ENCODE data around the gene ARID2. TPM values are rescaled to one million over a fixed set of nuclear protein-coding genes. Genes with fewer than 3 reads are reported as not detected.

Gene ARID2
- total RNA-seq, 1 experiment from 2014 or later = 72.2 TPM

DNA sequence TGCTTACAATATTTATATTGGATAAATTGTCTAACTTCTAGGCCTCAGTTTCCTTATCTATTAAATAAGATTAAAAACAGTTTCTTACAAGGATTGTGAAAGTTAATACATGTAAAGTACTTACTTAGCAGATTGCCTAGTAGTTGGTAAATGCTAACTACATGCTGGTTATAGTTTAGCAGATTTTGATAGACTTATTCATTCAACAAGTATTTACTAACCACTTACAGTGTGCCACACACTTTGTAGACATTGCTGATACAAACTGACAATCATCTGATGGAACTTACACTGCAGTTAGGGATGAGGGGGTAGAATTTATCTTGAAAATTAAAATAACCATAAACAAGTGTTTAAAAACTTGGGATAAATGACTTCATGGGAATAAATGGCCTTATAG is 50.4 kb downstream of the ARID2 start:
- POLR2A ChIA-PET (ENCODE audit: low non-redundant PET) = no interaction called here

DNA sequence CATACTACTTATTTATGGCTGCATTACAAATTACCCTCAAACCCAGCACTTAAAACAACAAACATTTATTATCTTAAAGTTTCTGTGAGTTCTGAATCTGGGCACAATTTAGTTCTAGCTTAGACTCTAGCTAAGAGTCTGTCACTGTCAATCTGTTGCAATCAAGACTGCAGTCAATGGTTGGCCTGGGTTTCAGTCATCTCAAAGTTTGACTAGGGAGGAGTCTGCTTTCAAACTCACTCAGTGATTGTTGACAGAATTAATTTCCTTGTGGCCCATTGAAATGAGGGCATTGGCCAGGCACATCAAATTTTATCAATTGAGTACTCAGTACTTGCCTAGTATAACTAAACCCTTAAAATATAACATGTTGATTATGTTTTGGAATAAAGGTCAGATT is 51.6 kb downstream of the ARID2 start:
- CTCF ChIA-PET = no interaction called here
- no TSS peak for BruUV-seq (replicated peaks)
- Histone ChIP-seq H3K4me1 (ENCODE audit: insufficient read depth, low read length, poor library complexity, severe bottlenecking) (peaks cover 10% of the 10 kb centered on the region), H3K4me3 (ENCODE audit: low read depth, low read length, poor library complexity, severe bottlenecking) (no peak overlapping the region), H3K36me3 (ENCODE audit: insufficient read depth, low read length, poor library complexity, severe bottlenecking) (no peaks in the 10 kb centered on the region), H3K27ac (ENCODE audit: low read depth, low read length, poor library complexity, severe bottlenecking) (no peak overlapping the region), H3K9me3 (ENCODE audit: low read depth, low read length, poor library complexity, severe bottlenecking) (no peaks in the 10 kb centered on the region), H3K27me3 (replicated peaks; ENCODE audit: insufficient read depth, low read depth, low read length, poor library complexity) (no peaks in the 10 kb centered on the region)
- POLR2A ChIA-PET (ENCODE audit: low non-redundant PET) = no interaction called here
- DNase-seq (ENCODE audit: low spot score) = no peak
- intact Hi-C loops (cut with micrococcal nuclease; ENCODE audit: unreplicated experiment) = no loop called here
- TF ChIP-seq CTCF (conservative IDR thresholded peaks at IDR 0.05; ENCODE audit: low read depth, low read length) (no peak), EZH2 (IDR thresholded peaks at IDR 0.05; ENCODE audit: borderline replicate concordance, low read depth, low read length, poor library complexity, severe bottlenecking) (no peak)

More for the DNA sequence above, 50.4 kb downstream of the ARID2 start:
- peaks cover 16% of the 10 kb centered on the region for H3K4me1 ChIP-seq (ENCODE audit: insufficient read depth, low read length, poor library complexity, severe bottlenecking)
- H3K9me3 ChIP-seq (ENCODE audit: low read depth, low read length, poor library complexity, severe bottlenecking) = no peaks in the 10 kb centered on the region
- CTCF ChIA-PET = no interaction called here
- DNase-seq (ENCODE audit: low spot score) = no peak
- BruUV-seq (replicated peaks) = no TSS peak
- H3K27me3 ChIP-seq (replicated peaks; ENCODE audit: insufficient read depth, low read depth, low read length, poor library complexity) = no peaks in the 10 kb centered on the region
- intact Hi-C loops (cut with micrococcal nuclease; ENCODE audit: unreplicated experiment) = no loop called here
- no peak overlapping the region for H3K4me3 ChIP-seq (ENCODE audit: low read depth, low read length, poor library complexity, severe bottlenecking)
- H3K36me3 ChIP-seq (ENCODE audit: insufficient read depth, low read length, poor library complexity, severe bottlenecking) = no peaks in the 10 kb centered on the region
- H3K27ac ChIP-seq (ENCODE audit: low read depth, low read length, poor library complexity, severe bottlenecking) = no peak overlapping the region
- no peak for TF ChIP-seq EZH2 (IDR thresholded peaks at IDR 0.05; ENCODE audit: borderline replicate concordance, low read depth, low read length, poor library complexity, severe bottlenecking)
- TF ChIP-seq CTCF (conservative IDR thresholded peaks at IDR 0.05; ENCODE audit: low read depth, low read length) = no peak

- CTCF ChIA-PET = no interaction called here
- intact Hi-C loops (cut with micrococcal nuclease; ENCODE audit: unreplicated experiment) = no loop called here
- no peak for DNase-seq (ENCODE audit: low spot score)
- BruUV-seq (replicated peaks) = no TSS peak
- Histone ChIP-seq H3K9me3 (ENCODE audit: low read depth, low read length, poor library complexity, severe bottlenecking) (no peaks in the 10 kb centered on the region), H3K4me3 (ENCODE audit: low read depth, low read length, poor library complexity, severe bottlenecking) (no peak overlapping the region), H3K27ac (ENCODE audit: low read depth, low read length, poor library complexity, severe bottlenecking) (no peak overlapping the region), H3K27me3 (replicated peaks; ENCODE audit: insufficient read depth, low read depth, low read length, poor library complexity) (no peaks in the 10 kb centered on the region), H3K36me3 (ENCODE audit: insufficient read depth, low read length, poor library complexity, severe bottlenecking) (no peaks in the 10 kb centered on the region), H3K4me1 (ENCODE audit: insufficient read depth, low read length, poor library complexity, severe bottlenecking) (peaks cover 11% of the 10 kb centered on the region)
- POLR2A ChIA-PET (ENCODE audit: low non-redundant PET) = no interaction called here
- TF ChIP-seq CTCF (conservative IDR thresholded peaks at IDR 0.05; ENCODE audit: low read depth, low read length) (no peak), EZH2 (IDR thresholded peaks at IDR 0.05; ENCODE audit: borderline replicate concordance, low read depth, low read length, poor library complexity, severe bottlenecking) (no peak)
These were observed 55.8 kb downstream of the ARID2 start for GRCh38 chr12:45785315-45785714.
